ENCODE measurements around the gene SOX8. TPM values are rescaled to one million over a fixed set of nuclear protein-coding genes. Genes with fewer than 3 reads are reported as not detected.

Gene SOX8
- total and polyA plus RNA-seq, 2 experiments from 2014 or later: 5.7 to 26.2 TPM

- TF ChIP-seq STAT1 (IDR thresholded peaks at IDR 0.05; ENCODE audit: unreplicated experiment): no peak
- TF ChIP-seq NANOG (IDR thresholded peaks at IDR 0.05; ENCODE audit: borderline replicate concordance): no peak
- no peak for TF ChIP-seq EZH2 (IDR thresholded peaks at IDR 0.05; ENCODE audit: low read depth, unreplicated experiment)
- no peak for TF ChIP-seq JUNB (IDR thresholded peaks at IDR 0.05; ENCODE audit: unreplicated experiment)
- TF ChIP-seq ZNF114 (CRISPR knock-in tag; IDR thresholded peaks at IDR 0.05): no peak
- TF ChIP-seq CREB1 (CRISPR knock-in tag; IDR thresholded peaks at IDR 0.05; ENCODE audit: low read depth): no peak
- TF ChIP-seq ZNF331 (CRISPR knock-in tag; IDR thresholded peaks at IDR 0.05; ENCODE audit: low read depth): no peak
- TF ChIP-seq ZNF462 (CRISPR knock-in tag; IDR thresholded peaks at IDR 0.05): no peak
- no peak for TF ChIP-seq EZH2phosphoT487 (IDR thresholded peaks at IDR 0.05; ENCODE audit: unreplicated experiment)
- TF ChIP-seq, protein P1, sequence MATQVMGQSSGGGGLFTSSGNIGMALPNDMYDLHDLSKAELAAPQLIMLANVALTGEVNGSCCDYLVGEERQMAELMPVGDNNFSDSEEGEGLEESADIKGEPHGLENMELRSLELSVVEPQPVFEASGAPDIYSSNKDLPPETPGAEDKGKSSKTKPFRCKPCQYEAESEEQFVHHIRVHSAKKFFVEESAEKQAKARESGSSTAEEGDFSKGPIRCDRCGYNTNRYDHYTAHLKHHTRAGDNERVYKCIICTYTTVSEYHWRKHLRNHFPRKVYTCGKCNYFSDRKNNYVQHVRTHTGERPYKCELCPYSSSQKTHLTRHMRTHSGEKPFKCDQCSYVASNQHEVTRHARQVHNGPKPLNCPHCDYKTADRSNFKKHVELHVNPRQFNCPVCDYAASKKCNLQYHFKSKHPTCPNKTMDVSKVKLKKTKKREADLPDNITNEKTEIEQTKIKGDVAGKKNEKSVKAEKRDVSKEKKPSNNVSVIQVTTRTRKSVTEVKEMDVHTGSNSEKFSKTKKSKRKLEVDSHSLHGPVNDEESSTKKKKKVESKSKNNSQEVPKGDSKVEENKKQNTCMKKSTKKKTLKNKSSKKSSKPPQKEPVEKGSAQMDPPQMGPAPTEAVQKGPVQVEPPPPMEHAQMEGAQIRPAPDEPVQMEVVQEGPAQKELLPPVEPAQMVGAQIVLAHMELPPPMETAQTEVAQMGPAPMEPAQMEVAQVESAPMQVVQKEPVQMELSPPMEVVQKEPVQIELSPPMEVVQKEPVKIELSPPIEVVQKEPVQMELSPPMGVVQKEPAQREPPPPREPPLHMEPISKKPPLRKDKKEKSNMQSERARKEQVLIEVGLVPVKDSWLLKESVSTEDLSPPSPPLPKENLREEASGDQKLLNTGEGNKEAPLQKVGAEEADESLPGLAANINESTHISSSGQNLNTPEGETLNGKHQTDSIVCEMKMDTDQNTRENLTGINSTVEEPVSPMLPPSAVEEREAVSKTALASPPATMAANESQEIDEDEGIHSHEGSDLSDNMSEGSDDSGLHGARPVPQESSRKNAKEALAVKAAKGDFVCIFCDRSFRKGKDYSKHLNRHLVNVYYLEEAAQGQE (IDR thresholded peaks at IDR 0.05; ENCODE audit: unreplicated experiment): no peak
- no peak for TF ChIP-seq POLR2AphosphoS5 (IDR thresholded peaks at IDR 0.05; ENCODE audit: low read depth)
- TF ChIP-seq ETS1 (IDR thresholded peaks at IDR 0.05): no peak
- TF ChIP-seq, protein P2, sequence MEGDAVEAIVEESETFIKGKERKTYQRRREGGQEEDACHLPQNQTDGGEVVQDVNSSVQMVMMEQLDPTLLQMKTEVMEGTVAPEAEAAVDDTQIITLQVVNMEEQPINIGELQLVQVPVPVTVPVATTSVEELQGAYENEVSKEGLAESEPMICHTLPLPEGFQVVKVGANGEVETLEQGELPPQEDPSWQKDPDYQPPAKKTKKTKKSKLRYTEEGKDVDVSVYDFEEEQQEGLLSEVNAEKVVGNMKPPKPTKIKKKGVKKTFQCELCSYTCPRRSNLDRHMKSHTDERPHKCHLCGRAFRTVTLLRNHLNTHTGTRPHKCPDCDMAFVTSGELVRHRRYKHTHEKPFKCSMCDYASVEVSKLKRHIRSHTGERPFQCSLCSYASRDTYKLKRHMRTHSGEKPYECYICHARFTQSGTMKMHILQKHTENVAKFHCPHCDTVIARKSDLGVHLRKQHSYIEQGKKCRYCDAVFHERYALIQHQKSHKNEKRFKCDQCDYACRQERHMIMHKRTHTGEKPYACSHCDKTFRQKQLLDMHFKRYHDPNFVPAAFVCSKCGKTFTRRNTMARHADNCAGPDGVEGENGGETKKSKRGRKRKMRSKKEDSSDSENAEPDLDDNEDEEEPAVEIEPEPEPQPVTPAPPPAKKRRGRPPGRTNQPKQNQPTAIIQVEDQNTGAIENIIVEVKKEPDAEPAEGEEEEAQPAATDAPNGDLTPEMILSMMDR (conservative IDR thresholded peaks at IDR 0.05; ENCODE audit: low read depth in 2 of 2): no peak
- no peak overlapping the region for H3K27ac Mint-ChIP-seq
- peaks cover 12% of the 10 kb centered on the region for H3K4me1 Mint-ChIP-seq
- Histone ChIP-seq H3K4me3 (no peak overlapping the region), H3F3A (replicated peaks; ENCODE audit: low read depth) (no peaks in the 10 kb centered on the region), H3K79me2 (replicated peaks; ENCODE audit: insufficient read depth) (no peaks in the 10 kb centered on the region), H4K20me1 (replicated peaks; ENCODE audit: insufficient read depth) (no peaks in the 10 kb centered on the region), H3K9me2 (ENCODE audit: insufficient read depth) (no peaks in the 10 kb centered on the region), H3K4me1 (ENCODE audit: insufficient read depth) (no peaks in the 10 kb centered on the region), H3K36me3 (ENCODE audit: insufficient read depth) (no peaks in the 10 kb centered on the region), H3K4me2 (no peak overlapping the region), H2AFZ (no peak overlapping the region), H3K27ac (ENCODE audit: low read depth) (no peak overlapping the region), H3K27me3 (ENCODE audit: insufficient read depth) (no peaks in the 10 kb centered on the region)
- peaks cover 11% of the 10 kb centered on the region; the same call in 2 of the 3 replicates for H3K9me3 Mint-ChIP-seq
- peaks cover 10% of the 10 kb centered on the region for H3K27me3 Mint-ChIP-seq (ENCODE audit: insufficient read depth, low read depth, poor library complexity)
- DNase-seq (ENCODE audit: low spot score): no peak
- H3K36me3 Mint-ChIP-seq (ENCODE audit: low read depth): no peaks in the 10 kb centered on the region; the same call in 2 of the 3 replicates
- H3K4me3 Mint-ChIP-seq: no peak overlapping the region
- ATAC-seq: no peak
These were observed 19.0 kb downstream of the SOX8 start for GRCh38 chr16:1000608-1001007.
